Measurements from ENCODE around the gene SMARCC1.

- TF ChIP-seq CTCF (conservative IDR thresholded peaks at IDR 0.05) (no peak), EZH2 (IDR thresholded peaks at IDR 0.05; ENCODE audit: low read depth) (no peak)
Measured at GRCh38 chr3:47605652-47606051, 176.0 kb downstream of the SMARCC1 start.

Data from PC-9 (cell line).